Progenitor cell of endocrine pancreas (in vitro differentiated cells): ENCODE results near the gene ADD3. TPM values are rescaled to one million over a fixed set of nuclear protein-coding genes. Genes with fewer than 3 reads are reported as not detected.

Experiments used
- DNase-seq: peaks from one replicate; pipeline ENCODE4 v3.0.0; 2021; ENCODE audit warnings: low spot score; ENCODE audit not compliant: unreplicated experiment
- H3K27ac Mint-ChIP-seq: 2 replicates; pipeline ENCODE4 v1.8.0; 2021; ENCODE audit warnings: mild to moderate bottlenecking, moderate library complexity, mixed read lengths
- H3K27me3 Mint-ChIP-seq: 2 replicates; pipeline ENCODE4 v1.8.0; 2021; ENCODE audit warnings: mixed read lengths
- H3K36me3 Mint-ChIP-seq: 2 replicates; pipeline ENCODE4 v1.8.0; 2022; ENCODE audit warnings: mixed read lengths; ENCODE audit not compliant: insufficient read depth
- H3K4me1 Mint-ChIP-seq: 2 replicates; pipeline ENCODE4 v1.8.0; 2021; ENCODE audit warnings: low read depth, mixed read lengths
- H3K4me3 Mint-ChIP-seq: 2 replicates; pipeline ENCODE4 v1.8.0; 2021; ENCODE audit warnings: low read depth, mild to moderate bottlenecking, moderate library complexity, mixed read lengths
- H3K9me3 Mint-ChIP-seq: 2 replicates; pipeline ENCODE4 v1.8.0; 2021; ENCODE audit warnings: low read depth, mixed read lengths
- total RNA-seq: library from RNA; stranded (reverse); gene quantifications from 2 replicates; pipeline ENCODE4 v1.2.1, GENCODE V29; 2021
- TF ChIP-seq, protein P1 (sequence below): fragments of 200-600 bp; sonication (generic); IDR thresholded peaks from one replicate; pipeline ENCODE4 v1.5.0; 2021; ENCODE audit warnings: antibody characterized with exemption, mild to moderate bottlenecking; ENCODE audit not compliant: unreplicated experiment

Gene ADD3
- total RNA-seq, 1 donor from 2014 or later = 111 TPM

DNA sequence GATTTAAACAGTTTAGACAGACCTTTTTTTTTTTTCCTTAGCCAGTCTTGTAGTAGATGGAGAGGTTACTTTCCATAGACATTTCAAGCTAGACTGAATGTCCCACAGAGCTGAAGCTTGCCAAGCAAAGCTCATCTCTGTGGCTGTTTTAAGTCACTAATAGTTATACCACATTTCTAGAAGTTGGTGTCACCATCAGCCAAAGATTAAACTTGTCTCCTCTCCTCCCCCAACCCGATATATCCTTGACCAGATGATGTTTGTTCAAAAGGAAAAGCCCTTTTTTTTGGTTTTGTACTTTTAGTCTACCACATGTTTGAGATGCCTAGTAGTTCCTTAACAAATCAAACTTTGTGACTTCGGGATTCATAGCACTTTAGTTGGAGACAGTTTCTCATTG, 66.1 kb downstream of the ADD3 start:
- H3K36me3 Mint-ChIP-seq = no peaks in the 10 kb centered on the region
- no peak overlapping the region for H3K4me3 Mint-ChIP-seq
- no peaks in the 10 kb centered on the region for H3K9me3 Mint-ChIP-seq
- peak overlapping the region; percentile 48 for H3K27ac Mint-ChIP-seq
- no peaks in the 10 kb centered on the region for H3K27me3 Mint-ChIP-seq
- TF ChIP-seq, protein P1, sequence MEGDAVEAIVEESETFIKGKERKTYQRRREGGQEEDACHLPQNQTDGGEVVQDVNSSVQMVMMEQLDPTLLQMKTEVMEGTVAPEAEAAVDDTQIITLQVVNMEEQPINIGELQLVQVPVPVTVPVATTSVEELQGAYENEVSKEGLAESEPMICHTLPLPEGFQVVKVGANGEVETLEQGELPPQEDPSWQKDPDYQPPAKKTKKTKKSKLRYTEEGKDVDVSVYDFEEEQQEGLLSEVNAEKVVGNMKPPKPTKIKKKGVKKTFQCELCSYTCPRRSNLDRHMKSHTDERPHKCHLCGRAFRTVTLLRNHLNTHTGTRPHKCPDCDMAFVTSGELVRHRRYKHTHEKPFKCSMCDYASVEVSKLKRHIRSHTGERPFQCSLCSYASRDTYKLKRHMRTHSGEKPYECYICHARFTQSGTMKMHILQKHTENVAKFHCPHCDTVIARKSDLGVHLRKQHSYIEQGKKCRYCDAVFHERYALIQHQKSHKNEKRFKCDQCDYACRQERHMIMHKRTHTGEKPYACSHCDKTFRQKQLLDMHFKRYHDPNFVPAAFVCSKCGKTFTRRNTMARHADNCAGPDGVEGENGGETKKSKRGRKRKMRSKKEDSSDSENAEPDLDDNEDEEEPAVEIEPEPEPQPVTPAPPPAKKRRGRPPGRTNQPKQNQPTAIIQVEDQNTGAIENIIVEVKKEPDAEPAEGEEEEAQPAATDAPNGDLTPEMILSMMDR = no peak
- peaks cover 60% of the 10 kb centered on the region for H3K4me1 Mint-ChIP-seq
- DNase-seq = no peak

DNA sequence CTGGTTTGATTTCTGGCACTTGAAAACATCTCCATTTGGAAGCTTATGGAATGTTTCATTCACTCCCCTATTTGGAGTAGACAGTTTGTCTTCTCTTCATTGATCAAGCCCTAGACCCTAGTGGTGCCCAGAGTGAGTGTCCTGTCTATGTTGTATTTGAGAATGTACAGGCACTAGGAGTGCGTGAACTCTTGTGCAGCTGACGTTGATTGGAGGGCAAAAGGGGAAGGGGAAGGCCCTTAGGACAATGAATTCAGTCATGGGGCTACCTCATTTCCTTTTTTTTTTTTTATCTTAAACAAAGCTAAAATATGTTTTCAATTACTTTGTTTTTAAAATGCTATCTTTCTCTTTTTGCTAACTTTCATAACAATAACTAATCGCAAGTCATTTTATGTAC, 66.5 kb downstream of the ADD3 start:
- peak overlapping the region; percentile 41 for H3K27ac Mint-ChIP-seq
- H3K4me3 Mint-ChIP-seq = no peak overlapping the region
- H3K9me3 Mint-ChIP-seq = no peaks in the 10 kb centered on the region
- H3K36me3 Mint-ChIP-seq = no peaks in the 10 kb centered on the region
- TF ChIP-seq, protein P1 = no peak
- no peak for DNase-seq
- peaks cover 61% of the 10 kb centered on the region for H3K4me1 Mint-ChIP-seq
- no peaks in the 10 kb centered on the region for H3K27me3 Mint-ChIP-seq

DNA sequence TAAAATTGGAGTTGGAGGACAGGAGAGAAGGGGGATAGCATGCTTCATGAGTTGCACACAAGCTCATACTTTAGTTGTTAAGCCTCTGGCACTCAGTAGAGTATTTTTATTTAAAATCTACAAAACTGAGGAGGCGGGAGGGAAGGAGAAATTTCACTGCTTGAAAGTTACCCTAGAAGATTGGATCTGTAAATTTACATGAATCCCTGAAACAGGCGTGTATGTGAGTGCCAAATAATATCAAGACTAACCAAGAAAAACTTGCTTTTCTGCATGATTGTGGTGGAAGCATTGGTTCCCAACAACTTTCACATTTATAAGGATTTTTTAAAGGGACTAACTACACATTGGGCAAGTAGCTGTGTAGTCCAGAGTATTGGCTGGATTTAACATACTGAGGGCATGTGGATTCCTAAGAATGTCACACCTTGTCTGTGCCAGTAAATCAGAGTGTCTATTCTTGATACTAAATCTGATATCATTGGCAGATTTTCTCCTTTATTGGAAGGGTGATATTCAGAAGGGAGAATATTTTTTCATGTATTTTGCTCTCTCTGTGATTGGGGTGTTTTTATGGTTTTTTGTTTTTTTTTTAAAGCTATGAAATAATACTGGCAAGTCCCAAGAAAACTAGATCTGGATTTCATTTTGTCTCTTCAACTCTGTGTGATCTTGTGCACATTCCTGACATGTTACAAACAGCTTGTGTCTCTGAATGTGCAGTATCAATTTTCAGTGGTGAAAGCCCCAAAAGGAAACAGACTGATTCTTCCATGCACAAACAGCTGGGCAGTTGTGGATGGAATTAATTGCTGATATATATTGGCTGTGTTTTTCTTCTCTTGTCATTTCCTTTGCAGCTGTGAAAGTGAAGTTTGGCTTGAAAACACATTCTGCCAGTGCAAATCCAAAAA, 67.2 kb downstream of the ADD3 start:
- Mint-ChIP-seq H3K4me3 (no peak overlapping the region), H3K36me3 (no peaks in the 10 kb centered on the region), H3K27me3 (no peaks in the 10 kb centered on the region), H3K27ac (peak overlapping the region; percentile 42), H3K4me1 (peaks cover 55% of the 10 kb centered on the region), H3K9me3 (no peaks in the 10 kb centered on the region)
- no peak for DNase-seq
- TF ChIP-seq, protein P1 = no peak

DNA sequence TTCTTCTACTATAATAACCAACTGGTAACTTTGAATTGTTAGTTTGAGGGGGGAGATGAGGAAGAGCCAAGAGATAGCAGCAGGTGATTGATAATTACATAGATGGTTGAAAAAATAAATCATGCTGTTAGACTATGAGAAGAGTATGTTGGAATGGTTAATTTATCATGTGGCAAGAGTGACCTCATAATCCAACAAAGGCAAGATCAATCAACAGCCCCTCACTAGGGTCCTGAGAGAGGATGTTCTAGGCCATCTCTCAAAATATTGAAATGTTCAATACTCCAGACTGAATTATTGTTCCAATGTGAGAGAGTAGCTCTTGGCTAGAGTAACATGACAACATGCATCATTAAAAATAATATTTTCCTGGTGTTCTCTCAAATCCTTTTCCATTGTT, 67.9 kb downstream of the ADD3 start:
- Mint-ChIP-seq H3K36me3 (no peaks in the 10 kb centered on the region), H3K4me1 (peaks cover 52% of the 10 kb centered on the region), H3K27ac (no peak overlapping the region), H3K9me3 (no peaks in the 10 kb centered on the region), H3K27me3 (no peaks in the 10 kb centered on the region), H3K4me3 (no peak overlapping the region)
- TF ChIP-seq, protein P1 = no peak
- no peak for DNase-seq

DNA sequence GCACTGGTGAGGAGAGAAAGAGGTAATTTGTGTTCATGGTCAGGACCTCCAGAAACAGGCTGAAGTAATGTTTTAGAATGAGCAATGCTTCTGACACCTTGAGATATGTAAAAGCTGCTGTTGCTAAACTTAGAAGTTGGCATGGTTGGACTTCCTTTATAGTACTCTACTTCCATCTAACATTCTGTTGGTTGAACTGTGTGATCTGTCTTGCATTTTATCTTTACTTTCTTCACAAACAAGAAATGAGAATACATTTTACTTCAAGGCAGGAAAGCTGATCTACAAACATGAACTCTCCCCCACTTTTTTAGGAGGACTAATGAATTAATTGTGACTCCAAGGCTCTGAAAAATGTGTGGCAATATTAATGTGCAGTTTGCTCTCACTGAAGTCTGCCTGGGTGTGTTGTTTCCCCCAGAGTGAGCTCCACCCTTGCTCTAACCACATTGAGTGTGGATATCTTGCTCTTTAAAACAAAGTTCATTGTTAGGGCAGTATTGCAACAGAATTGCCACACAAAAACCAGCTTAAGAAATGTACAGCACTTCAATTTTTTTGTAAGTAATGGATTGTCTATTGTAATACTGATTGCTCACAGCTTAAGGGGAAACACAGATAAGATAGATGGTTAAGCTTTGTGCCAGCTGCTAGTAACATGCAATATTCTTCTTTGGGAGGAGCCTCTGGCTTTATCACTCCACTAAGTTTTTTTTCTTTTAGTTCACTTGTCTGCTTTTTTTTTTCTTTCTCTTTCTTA, 69.0 kb downstream of the ADD3 start:
- TF ChIP-seq, protein P1 = no peak
- H3K9me3 Mint-ChIP-seq = no peaks in the 10 kb centered on the region
- no peaks in the 10 kb centered on the region for H3K36me3 Mint-ChIP-seq
- H3K27me3 Mint-ChIP-seq = no peaks in the 10 kb centered on the region
- H3K4me3 Mint-ChIP-seq = peak overlapping the region; percentile 43
- DNase-seq = no peak
- peaks cover 55% of the 10 kb centered on the region for H3K4me1 Mint-ChIP-seq
- H3K27ac Mint-ChIP-seq = peak overlapping the region; percentile 81
